DMS 273 treated with DMSO at 0.1 percent for 48 hours (cell line): ENCODE measurements around the gene UGT2B11.
"Not testable (repeated sequence)": the region's sequence is repeated elsewhere in the genome, so short reads cannot be mapped to it uniquely, and the experiment has no call there.

Source experiments
- DNase-seq: peaks from one replicate; lab custom pipeline; 2025; lab: John Stamatoyannopoulos, UW

The UGT2B11 gene

DNA sequence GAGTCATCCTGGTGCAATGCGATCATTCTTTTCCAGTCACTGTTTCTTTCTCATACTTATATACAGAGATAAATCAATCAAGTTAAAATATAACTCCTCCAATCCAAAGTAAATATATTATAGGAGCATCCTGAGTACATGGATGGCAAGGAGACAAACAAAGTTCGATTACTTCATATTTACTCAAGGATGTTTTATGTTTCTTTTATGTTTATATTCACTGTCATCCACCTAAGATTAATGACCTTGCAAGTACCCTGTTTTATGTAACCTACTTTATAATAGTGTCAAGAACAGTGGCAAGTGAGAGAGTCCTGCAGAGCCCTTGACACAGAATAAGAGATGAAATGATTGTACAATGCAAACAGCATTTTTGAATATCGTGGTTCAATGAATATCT, at the start of gene UGT2B11:
UGT2B11 (minus strand) TSS at position 33 of the 400 bp plus-strand sequence; CDS start at position 7, 26 bp downstream.
- no peak for DNase-seq

DNA sequence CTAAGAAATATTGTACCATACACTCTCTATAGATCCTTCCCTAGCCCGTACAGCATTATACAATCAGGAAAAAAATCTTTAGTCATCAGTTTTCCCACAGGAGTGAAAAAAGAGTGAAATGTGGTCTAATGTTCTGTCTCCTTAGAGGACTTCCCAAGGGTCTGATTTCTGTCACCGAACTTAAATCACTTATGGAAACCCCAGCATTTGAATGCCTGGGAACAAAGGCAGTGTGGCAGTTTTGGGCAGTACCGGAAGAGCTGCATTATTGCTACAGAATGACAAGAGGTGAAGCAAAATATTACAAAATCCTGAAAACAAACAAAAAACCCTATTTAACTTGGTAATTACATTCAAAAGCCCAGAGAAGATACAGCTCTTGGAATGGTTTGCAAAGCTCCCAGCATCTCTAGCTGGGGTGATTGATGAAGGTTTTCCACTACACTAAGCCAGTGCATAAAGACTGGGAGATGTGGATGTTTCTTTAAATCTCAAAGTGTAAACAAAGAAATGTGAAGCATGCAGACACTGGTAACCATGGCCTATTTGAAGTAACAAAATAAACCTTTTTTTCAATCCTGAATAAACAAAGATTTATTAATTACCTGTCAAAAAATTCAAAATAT, 38.7 kb upstream of the UGT2B11 start:
- DNase-seq, result not testable (repeated sequence)

GRCh38 chr4:69250884-69251283, 36.3 kb upstream of the UGT2B11 start:
- not testable (repeated sequence) for DNase-seq

- DNase-seq, result not testable (repeated sequence)
These were observed 28.2 kb upstream of the UGT2B11 start for GRCh38 chr4:69242562-69243240.

DNA sequence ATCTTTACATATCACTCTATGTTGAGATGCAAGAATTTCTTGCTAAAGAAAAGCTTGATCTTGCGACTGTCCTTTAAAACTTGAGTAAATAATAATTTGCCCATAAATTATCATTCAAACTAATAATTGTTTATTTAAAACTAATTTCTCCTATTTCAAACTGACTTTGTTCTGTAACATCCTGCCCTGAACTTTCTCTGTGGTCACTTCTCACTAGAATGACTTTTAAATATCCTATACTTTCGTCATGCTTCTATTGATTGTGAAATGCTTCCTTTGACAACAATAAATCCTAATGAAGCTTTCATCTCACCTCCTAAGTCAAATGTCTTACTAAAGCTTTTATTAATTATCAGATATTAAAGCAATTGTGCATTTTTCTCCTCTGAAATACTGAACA, 27.2 kb upstream of the UGT2B11 start:
- not testable (repeated sequence) for DNase-seq

DNA sequence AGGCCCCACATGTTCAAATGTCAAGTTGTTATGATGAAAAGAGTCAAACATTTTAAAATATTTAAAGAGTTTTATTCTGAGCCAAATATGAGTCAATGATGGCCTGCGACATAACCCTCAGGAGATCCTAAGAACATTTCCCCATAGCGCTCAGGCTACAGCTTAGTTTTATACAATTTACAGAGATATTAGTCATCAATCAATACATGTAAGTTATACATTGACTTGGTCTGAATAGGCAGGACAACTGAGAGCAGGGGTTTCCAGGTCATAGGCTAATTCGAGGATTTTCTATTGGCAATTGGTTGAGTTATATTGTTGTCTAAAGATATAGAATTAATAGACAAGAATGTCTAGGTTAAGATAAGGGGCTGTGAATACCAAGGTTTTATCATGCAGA, 26.2 kb upstream of the UGT2B11 start:
- not testable (repeated sequence) for DNase-seq

DNA sequence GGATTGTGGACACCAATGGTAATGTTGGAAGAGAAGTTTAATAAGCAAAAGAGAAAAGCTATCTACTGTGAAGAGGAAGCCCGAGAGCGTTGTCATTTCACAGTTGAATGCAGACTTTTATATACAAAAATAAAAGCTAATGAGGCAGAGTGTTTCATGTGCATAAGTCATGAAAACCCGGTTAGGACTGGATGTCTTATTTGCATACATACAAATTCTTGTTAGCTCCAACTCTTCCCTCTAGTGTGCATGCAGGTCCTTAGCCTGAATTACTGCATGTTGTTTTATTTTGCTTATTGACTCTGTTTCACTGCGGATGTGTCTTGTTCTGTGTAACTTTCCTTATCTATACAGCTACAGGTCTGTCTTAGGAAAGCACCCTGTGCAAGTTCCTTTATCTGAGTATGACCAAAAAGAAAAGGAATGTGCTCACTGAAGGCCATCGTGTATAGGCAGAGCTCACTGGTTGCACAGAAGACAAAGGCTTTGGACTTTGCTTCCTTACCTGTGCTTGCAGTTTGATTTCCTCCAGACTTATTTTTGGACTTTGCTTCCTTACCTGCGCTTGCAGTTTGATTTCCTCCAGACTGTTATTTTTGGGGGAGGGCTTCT, 25.1 kb upstream of the UGT2B11 start:
- no peak for DNase-seq

GRCh38 chr4:69239092-69239491, 24.5 kb upstream of the UGT2B11 start:
- DNase-seq, result no peak

DNA sequence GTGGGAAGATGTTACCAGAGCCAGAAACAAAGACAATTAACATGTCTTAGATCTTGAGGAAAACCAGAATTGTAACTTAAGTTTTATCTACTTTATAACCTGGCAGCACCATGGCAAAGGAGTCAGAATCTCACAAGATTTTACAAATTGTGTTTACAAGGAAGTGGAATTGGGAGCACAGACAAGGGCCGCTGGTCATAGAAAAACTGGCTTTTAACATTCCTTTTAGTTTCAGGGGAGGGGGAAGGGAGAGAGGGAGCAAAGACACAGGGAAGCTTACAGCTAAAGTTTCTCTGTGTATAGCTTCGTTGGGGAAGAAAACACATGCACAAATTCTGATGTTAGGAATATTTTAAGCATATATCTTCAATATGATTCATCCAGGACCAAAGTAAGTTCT, 10.3 kb upstream of the UGT2B11 start:
- DNase-seq, result no peak

DNA sequence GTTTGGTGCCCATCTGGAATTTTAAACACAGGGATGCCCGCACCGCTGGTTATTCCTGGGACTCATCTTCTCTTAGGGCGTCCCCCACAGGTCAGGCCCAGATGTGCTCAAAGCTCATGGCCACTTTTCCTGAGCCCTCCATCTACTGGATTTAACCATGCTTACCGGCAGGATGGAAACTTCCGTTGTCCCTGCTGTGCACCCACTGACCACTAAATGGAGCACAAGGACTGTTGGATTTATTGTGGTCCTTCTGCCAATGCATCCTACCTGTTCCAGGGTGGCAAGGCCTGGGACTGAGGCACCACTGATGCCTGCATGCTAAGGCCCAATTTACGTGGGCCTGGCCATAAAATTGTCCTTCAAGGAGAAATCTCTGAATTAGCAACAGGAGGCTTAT, 8.7 kb upstream of the UGT2B11 start:
- DNase-seq, result not testable (repeated sequence)

DNA sequence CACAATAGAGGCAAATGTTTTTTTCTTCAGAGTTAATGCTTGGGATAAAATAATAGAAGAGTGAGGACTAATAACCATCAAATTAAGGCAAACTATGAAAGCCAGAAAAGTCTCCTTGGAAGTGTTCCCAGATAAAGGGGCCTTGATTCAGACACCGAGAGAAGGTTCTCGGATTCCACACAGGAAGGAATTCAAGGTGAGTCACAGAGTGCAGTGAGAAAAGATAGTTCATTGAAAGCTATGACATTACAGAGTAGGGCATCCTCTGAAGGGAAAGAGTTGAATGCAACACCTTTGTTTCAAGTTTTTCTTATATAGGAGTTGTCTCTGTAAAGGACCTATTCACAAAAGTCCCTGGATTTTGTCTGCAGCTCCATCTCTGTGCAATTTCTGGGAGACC, 3.9 kb upstream of the UGT2B11 start:
- not testable (repeated sequence) for DNase-seq

- no peak for DNase-seq
These were observed 3.6 kb downstream of the UGT2B11 start for GRCh38 chr4:69210911-69211310.

DNA sequence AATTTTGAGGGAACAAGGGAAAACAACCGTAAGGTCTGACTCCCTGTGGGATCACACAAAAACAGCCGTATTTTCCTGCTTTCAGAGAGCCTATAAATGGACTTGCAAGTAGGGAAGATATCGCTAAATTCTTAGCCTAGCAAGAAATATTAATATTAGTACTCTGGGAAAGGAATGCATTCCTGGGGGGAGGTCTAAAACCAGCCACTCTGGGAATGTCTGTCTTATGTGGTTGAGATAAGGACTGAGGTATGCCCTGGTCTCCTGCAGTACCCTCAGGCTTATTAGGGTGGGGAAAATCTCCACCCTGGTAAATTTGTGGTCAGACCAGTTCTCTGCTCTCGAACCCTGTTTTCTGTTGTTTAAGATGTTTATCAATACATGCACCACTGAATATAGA, 16.0 kb downstream of the UGT2B11 start:
- DNase-seq, result not testable (repeated sequence)

DNA sequence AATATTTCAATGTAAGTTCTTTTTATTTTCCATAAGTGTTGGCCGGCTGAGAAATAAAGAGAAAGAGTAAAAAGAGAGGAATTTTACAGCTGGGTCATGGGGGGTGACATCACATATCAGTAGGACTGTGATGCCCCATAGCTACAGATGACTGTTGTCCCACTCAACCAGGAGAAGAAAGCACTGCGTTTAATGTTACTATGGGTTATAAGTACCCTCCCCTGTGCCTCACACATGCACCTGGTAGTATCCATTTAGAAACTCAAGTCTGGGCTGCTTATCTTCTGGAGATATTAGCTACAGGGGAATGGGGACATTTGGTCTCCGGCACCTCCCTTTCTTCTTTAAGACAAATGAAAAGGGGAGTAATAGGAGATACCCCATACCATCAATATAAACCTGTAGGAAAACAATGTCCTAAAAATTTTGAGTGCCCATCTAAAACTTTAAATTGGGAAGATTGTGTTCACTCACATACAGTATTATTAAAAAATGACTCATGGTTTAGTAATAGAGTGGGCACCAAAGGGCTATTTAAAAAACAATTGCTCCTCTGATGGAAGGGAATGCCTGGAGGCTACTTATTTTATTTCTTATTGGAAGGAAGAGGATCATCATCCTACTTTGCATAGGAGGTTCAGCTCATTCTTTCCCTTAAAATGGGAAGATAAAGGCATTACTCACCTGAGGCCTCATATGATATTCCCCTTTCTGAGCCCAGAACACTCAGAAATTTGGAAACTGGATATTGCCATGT, 18.2 kb downstream of the UGT2B11 start:
- no peak for DNase-seq

- DNase-seq, result no peak
These were observed 20.4 kb downstream of the UGT2B11 start for GRCh38 chr4:69194166-69194565.

DNA sequence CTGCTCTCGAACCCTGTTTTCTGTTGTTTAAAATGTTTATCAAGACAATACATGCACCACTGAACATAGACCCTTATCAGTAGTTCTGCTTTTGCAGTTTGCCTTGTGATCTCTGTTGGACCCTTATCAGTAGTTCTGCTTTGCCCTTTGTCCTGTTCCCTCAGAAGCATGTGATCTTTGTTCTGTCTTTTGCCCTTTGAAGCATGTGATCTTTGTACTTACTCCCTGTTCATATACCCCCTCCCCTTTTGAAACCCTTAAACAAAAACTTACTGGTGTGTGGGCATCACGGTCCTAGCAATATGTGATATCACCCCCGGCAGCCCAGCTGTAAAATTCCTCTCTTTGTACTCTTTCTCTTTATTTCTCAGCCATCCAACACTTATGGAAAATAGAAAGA, 22.6 kb downstream of the UGT2B11 start:
- not testable (repeated sequence) for DNase-seq

DNA sequence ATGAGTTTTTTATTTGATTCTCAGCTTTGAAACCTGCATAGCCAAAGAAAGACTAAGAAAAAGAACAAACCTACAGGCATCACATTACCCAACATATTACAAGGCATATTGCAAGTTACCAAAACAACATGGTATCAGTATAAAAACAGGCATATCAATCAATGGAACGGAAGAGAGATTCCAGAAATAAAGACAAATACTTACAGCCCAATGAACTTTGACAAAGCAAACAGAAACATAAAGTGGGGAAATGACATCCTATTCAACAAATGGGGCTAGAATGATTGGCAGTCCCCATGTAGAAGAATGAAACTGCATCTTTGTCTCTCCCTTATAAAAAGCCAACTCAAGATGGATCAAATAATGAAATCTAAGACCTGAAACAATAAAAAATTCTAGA, 23.9 kb downstream of the UGT2B11 start:
- not testable (repeated sequence) for DNase-seq

- DNase-seq, result not testable (repeated sequence)
These were observed 32.9 kb downstream of the UGT2B11 start for GRCh38 chr4:69181519-69182169.

- not testable (repeated sequence) for DNase-seq
These were observed 34.7 kb downstream of the UGT2B11 start for GRCh38 chr4:69179817-69180216.

GRCh38 chr4:69178751-69179205, 35.8 kb downstream of the UGT2B11 start:
- not testable (repeated sequence) for DNase-seq

DNA sequence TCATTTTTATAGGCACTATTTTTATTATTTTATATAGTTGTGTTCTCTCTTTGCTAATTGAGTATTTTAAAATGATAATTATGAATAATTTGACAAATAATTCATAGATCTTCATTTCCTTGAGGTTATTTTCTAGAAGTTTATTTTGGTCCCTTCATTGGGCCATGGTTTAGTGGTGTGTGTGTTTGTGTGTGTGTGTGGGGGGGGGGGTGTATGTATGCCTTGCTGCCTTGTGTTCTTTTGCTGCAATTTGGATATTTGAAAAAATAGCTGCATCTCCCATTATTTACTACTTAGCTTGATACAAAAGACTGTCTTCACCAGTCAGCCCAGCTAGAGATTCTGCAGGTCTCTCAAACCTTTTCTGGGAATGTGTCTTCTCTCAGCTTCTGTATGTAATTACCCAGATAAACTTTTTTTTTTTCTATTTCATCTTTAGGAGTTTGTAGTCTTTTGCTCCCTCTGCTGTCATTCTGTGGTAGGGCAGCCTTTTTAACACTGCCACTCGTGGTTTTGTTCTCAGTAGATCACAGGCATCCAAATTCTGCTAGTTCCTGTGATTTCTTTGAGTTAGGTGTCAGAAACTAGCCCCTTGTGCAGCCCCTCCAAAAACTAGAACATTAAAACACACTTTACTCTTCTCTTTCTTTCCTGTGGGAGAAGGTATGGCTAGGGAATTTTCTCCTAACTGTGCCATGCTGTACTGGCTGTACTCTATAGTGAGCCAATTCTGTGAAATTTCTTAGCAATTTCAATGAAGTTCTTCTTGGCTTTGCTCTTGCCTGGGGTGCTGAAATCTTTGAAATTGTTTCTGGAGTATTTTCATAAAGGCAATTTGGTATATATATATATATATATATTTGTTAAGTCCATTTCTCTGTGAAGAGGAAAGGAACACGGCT, 44.1 kb downstream of the UGT2B11 start:
- peak; percentile 4 for DNase-seq
